OCI-LY1 (cell line): ENCODE data around the gene SLC2A9.

Source experiments
- H2AFZ ChIP-seq: fragments of 200-600 bp; sonication (generic), shearing (Covaris generic); 2 replicates; pipeline ENCODE4 v1.6.0; 2014; ENCODE audit warnings: antibody characterized with exemption, mild to moderate bottlenecking, low read length
- H3F3A ChIP-seq: fragments of 200-600 bp; sonication (generic), shearing (Covaris generic); 2 replicates; pipeline ENCODE4 v1.6.0; 2014; ENCODE audit warnings: mild to moderate bottlenecking, antibody characterized with exemption, low read length, moderate library complexity; ENCODE audit not compliant: insufficient read depth
- H3K27ac ChIP-seq: fragments of 200-600 bp; sonication (generic); 2 replicates; pipeline ENCODE4 v1.5.1; 2014; ENCODE audit warnings: low read length, mixed run types, mild to moderate bottlenecking, low read depth; ENCODE audit not compliant: poor library complexity, severe bottlenecking
- H3K27me3 ChIP-seq: fragments of 200-600 bp; sonication (generic); 2 replicates; pipeline ENCODE4 v1.6.0; 2014; ENCODE audit warnings: antibody characterized with exemption, mild to moderate bottlenecking, low read length, moderate library complexity; ENCODE audit not compliant: insufficient read depth
- H3K36me3 ChIP-seq: fragments of 200-600 bp; sonication (generic); 2 replicates; pipeline ENCODE4 v1.6.1; 2014; ENCODE audit warnings: mild to moderate bottlenecking, antibody characterized with exemption, low read length, moderate library complexity, mixed read lengths; ENCODE audit not compliant: insufficient read depth
- H3K4me1 ChIP-seq: fragments of 200-600 bp; sonication (generic); 2 replicates; pipeline ENCODE4 v1.5.1; 2014; ENCODE audit warnings: mild to moderate bottlenecking, low read length, moderate library complexity; ENCODE audit not compliant: insufficient read depth, severe bottlenecking
- H3K4me2 ChIP-seq: fragments of 200-600 bp; sonication (generic), shearing (Covaris generic); 2 replicates; pipeline ENCODE4 v1.6.1; 2014; ENCODE audit warnings: low read length
- H3K4me3 ChIP-seq: fragments of 200-600 bp; sonication (generic); 2 replicates; pipeline ENCODE4 v1.5.1; 2014; ENCODE audit warnings: low read length, low read depth, mild to moderate bottlenecking, mixed read lengths; ENCODE audit not compliant: poor library complexity, severe bottlenecking
- H3K79me2 ChIP-seq: fragments of 200-600 bp; shearing (Covaris generic); 2 replicates; pipeline ENCODE4 v1.6.1; 2016; ENCODE audit warnings: mixed run types, low read length, mixed read lengths; ENCODE audit not compliant: insufficient read depth
- H3K9ac ChIP-seq: fragments of 200-600 bp; sonication (generic), shearing (Covaris generic); 2 replicates; pipeline ENCODE4 v1.6.1; 2014; ENCODE audit warnings: mild to moderate bottlenecking, low read length, mixed read lengths
- H3K9me2 ChIP-seq: fragments of 200-600 bp; sonication (generic), shearing (Covaris generic); 2 replicates; pipeline ENCODE4 v1.6.1; 2014; ENCODE audit warnings: low read depth, mild to moderate bottlenecking, low read length, mixed read lengths
- H3K9me3 ChIP-seq: fragments of 200-600 bp; shearing (Covaris generic); 2 replicates; pipeline ENCODE4 v1.6.1; 2014; ENCODE audit warnings: low read length, mixed read lengths
- H4K20me1 ChIP-seq: fragments of 200-600 bp; sonication (generic), shearing (Covaris generic); 2 replicates; pipeline ENCODE4 v1.6.0; 2016; ENCODE audit warnings: mild to moderate bottlenecking, low read length; ENCODE audit not compliant: insufficient read depth
- EZH2 ChIP-seq: fragments of 200-600 bp; sonication (generic), shearing (Covaris generic); IDR thresholded peaks from 2 replicates; pipeline ENCODE4 v1.8.0; 2017; ENCODE audit warnings: borderline replicate concordance, mixed run types, mild to moderate bottlenecking, antibody characterized with exemption, low read length, moderate library complexity, mixed read lengths
- TF ChIP-seq, protein P1 (sequence below): fragments of 200-600 bp; sonication (generic), shearing (Covaris generic); IDR thresholded peaks from 2 replicates; pipeline ENCODE4 v1.5.1; 2017; ENCODE audit warnings: mild to moderate bottlenecking, antibody characterized with exemption, low read length, moderate library complexity, mixed read lengths

Gene SLC2A9

DNA sequence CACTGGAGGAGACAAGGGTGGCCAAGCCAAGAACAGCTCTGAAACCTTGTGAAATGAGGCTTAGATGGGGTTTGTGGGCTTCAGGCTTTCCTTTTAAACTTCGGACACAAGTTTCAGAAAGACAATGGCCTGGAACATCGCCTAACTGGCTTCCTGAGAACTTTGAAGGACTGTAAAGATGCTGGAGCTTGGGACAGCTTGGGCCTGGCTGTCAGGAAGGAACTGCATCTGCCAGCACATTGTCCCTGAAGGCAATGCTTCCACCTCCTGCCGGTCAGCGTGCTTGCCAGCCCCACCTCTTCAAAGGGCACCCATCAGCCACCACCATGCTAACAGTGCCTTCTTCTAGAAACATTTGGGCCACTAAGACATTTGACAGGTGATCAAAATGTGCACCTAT lies 132.0 kb downstream of the SLC2A9 start:
- Histone ChIP-seq H3K4me3 (no peak overlapping the region), H4K20me1 (no peaks in the 10 kb centered on the region)

DNA sequence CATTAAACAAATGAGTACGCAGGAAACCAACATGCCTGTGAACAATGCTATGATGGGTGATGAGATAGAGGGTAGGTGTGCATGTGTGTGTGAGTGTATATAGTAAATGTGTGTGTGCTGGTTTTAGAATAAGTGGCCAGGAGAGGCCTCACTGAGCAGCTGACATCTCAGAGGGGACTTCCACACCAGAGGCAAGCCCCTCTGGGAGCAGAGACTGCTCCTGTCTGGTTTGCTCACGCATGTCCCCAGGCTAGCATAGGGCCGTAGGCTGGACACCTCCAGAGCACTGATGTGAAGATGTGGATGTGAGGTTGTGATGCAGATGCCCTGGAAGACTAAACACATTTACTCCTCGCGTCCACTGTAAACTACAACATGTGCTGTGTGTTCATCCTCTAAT lies 135.3 kb downstream of the SLC2A9 start:
- H3K4me3 ChIP-seq = no peak overlapping the region
- no peaks in the 10 kb centered on the region for H4K20me1 ChIP-seq
- no peak overlapping the region for H3K9ac ChIP-seq
- H3K9me2 ChIP-seq = no peaks in the 10 kb centered on the region
- no peaks in the 10 kb centered on the region for H3K27me3 ChIP-seq
- TF ChIP-seq, protein P1, sequence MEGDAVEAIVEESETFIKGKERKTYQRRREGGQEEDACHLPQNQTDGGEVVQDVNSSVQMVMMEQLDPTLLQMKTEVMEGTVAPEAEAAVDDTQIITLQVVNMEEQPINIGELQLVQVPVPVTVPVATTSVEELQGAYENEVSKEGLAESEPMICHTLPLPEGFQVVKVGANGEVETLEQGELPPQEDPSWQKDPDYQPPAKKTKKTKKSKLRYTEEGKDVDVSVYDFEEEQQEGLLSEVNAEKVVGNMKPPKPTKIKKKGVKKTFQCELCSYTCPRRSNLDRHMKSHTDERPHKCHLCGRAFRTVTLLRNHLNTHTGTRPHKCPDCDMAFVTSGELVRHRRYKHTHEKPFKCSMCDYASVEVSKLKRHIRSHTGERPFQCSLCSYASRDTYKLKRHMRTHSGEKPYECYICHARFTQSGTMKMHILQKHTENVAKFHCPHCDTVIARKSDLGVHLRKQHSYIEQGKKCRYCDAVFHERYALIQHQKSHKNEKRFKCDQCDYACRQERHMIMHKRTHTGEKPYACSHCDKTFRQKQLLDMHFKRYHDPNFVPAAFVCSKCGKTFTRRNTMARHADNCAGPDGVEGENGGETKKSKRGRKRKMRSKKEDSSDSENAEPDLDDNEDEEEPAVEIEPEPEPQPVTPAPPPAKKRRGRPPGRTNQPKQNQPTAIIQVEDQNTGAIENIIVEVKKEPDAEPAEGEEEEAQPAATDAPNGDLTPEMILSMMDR = no peak
- TF ChIP-seq EZH2 = no peak
- no peaks in the 10 kb centered on the region for H3F3A ChIP-seq
- H3K9me3 ChIP-seq = no peaks in the 10 kb centered on the region
- no peak overlapping the region for H3K27ac ChIP-seq
- H3K36me3 ChIP-seq = no peaks in the 10 kb centered on the region
- no peaks in the 10 kb centered on the region for H3K4me1 ChIP-seq
- H3K4me2 ChIP-seq = no peak overlapping the region
- H3K79me2 ChIP-seq = no peaks in the 10 kb centered on the region
- H2AFZ ChIP-seq = no peak overlapping the region

More for the DNA sequence above, 132.0 kb downstream of the SLC2A9 start:
- Histone ChIP-seq H3K27me3 (no peaks in the 10 kb centered on the region), H3K79me2 (no peaks in the 10 kb centered on the region), H2AFZ (no peak overlapping the region), H3K27ac (no peak overlapping the region), H3K9me2 (no peaks in the 10 kb centered on the region), H3K36me3 (no peaks in the 10 kb centered on the region), H3K4me2 (no peak overlapping the region), H3K4me1 (no peaks in the 10 kb centered on the region), H3K9me3 (no peaks in the 10 kb centered on the region), H3K9ac (no peak overlapping the region), H3F3A (no peaks in the 10 kb centered on the region)
- no peak for TF ChIP-seq EZH2
- TF ChIP-seq, protein P1 = no peak

DNA sequence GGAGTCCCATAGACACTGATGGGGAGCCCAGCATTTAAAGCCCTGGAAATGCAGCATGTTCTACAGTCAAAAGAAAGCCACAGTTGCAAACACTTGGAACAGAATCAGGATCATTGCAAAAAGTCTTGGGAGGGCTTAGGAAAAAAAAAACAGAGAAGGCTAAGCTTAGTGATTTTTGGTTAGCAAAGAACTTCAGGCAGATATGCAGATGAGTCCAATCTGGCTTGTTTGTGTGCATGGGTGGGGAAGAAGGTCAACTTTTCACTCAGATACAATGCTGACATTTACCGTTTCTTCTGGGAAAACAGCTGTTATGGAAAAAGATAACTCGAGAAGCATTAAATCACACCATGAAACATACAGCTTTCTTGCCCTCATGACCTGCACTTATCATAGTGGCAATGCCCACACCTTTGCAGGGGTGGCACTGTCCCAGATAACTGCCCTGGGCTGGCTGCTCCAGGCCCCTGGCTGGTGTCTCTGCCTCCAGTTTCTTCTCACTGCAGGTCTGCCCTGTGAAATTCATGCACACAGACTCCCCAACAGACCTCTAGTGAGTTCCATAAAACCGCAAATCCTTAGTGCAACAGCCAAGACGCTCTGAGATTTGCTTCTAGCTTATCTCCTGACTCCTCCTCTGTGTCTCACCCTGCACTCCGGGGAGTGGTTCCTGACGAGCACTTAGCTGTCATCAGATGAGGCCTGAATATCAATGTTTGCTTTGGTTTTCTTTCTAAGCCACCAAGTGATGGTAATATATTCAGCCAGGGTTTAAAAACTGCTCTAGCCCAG lies 140.7 kb downstream of the SLC2A9 start:
- no peak overlapping the region for H3K27ac ChIP-seq
- no peak overlapping the region for H2AFZ ChIP-seq
- H3K9me3 ChIP-seq = no peaks in the 10 kb centered on the region
- H3K36me3 ChIP-seq = no peaks in the 10 kb centered on the region
- H3K4me1 ChIP-seq = no peaks in the 10 kb centered on the region
- H4K20me1 ChIP-seq = no peaks in the 10 kb centered on the region
- H3K4me3 ChIP-seq = no peak overlapping the region
- no peak overlapping the region for H3K9ac ChIP-seq
- H3F3A ChIP-seq = no peaks in the 10 kb centered on the region
- H3K27me3 ChIP-seq = no peaks in the 10 kb centered on the region
- no peaks in the 10 kb centered on the region for H3K79me2 ChIP-seq
- no peaks in the 10 kb centered on the region for H3K9me2 ChIP-seq
- TF ChIP-seq, protein P1 = no peak
- no peak for TF ChIP-seq EZH2
- H3K4me2 ChIP-seq = no peak overlapping the region
